Measurements from ENCODE around the gene SCN3A.

DNA sequence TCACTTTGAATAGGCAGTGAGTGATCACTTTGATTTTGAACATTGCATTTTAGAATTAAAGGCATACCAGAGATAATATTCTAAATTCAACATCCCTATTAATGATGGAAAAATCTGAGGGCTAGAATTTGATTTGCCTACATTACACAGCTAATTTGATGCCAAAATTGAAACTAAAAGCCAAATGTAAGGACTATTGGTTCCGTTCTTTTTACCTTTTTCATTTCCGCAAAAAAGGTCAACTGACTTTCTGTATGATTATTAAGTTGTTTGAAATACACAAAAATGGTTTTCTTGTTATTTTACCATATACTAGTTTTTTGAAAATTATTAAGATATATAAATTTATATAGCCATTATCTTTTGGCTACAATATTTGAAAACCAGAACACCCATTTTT, 117.5 kb downstream of the SCN3A start:
- TF ChIP-seq, protein P1, sequence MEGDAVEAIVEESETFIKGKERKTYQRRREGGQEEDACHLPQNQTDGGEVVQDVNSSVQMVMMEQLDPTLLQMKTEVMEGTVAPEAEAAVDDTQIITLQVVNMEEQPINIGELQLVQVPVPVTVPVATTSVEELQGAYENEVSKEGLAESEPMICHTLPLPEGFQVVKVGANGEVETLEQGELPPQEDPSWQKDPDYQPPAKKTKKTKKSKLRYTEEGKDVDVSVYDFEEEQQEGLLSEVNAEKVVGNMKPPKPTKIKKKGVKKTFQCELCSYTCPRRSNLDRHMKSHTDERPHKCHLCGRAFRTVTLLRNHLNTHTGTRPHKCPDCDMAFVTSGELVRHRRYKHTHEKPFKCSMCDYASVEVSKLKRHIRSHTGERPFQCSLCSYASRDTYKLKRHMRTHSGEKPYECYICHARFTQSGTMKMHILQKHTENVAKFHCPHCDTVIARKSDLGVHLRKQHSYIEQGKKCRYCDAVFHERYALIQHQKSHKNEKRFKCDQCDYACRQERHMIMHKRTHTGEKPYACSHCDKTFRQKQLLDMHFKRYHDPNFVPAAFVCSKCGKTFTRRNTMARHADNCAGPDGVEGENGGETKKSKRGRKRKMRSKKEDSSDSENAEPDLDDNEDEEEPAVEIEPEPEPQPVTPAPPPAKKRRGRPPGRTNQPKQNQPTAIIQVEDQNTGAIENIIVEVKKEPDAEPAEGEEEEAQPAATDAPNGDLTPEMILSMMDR (conservative IDR thresholded peaks at IDR 0.05), result no peak
- TF ChIP-seq ZFX (IDR thresholded peaks at IDR 0.05), result no peak

Measured in C4-2B (cell line).